ENCODE measurements around the gene FBXO36.

Gene FBXO36

GRCh38 chr2:230042195-230042594, 119.9 kb downstream of the FBXO36 start:
- Mint-ChIP-seq H3K27me3 (no peaks in the 10 kb centered on the region), H3K4me3 (no peak overlapping the region), H3K36me3 (ENCODE audit: low read depth) (no peaks in the 10 kb centered on the region), H3K9me3 (no peaks in the 10 kb centered on the region), H3K27ac (no peak overlapping the region), H3K4me1 (ENCODE audit: low read depth) (no peaks in the 10 kb centered on the region)

GRCh38 chr2:230043025-230043424, 120.7 kb downstream of the FBXO36 start:
- Mint-ChIP-seq H3K9me3 (no peaks in the 10 kb centered on the region), H3K4me3 (no peak overlapping the region), H3K27ac (peak overlapping the region; percentile 17), H3K4me1 (ENCODE audit: low read depth) (peaks cover under 1% of the 10 kb centered on the region), H3K36me3 (ENCODE audit: low read depth) (no peaks in the 10 kb centered on the region), H3K27me3 (no peaks in the 10 kb centered on the region)

GRCh38 chr2:230043461-230043860, 121.2 kb downstream of the FBXO36 start:
- Mint-ChIP-seq H3K4me3 (no peak overlapping the region), H3K9me3 (no peaks in the 10 kb centered on the region), H3K36me3 (ENCODE audit: low read depth) (no peaks in the 10 kb centered on the region), H3K27me3 (no peaks in the 10 kb centered on the region), H3K27ac (no peak overlapping the region), H3K4me1 (ENCODE audit: low read depth) (peaks cover 5% of the 10 kb centered on the region)

- Mint-ChIP-seq H3K27me3 (no peaks in the 10 kb centered on the region), H3K9me3 (no peaks in the 10 kb centered on the region), H3K4me1 (ENCODE audit: low read depth) (peaks cover 7% of the 10 kb centered on the region), H3K4me3 (no peak overlapping the region), H3K36me3 (ENCODE audit: low read depth) (no peaks in the 10 kb centered on the region), H3K27ac (no peak overlapping the region)
These were observed 124.2 kb downstream of the FBXO36 start for GRCh38 chr2:230046491-230046890.

- no peaks in the 10 kb centered on the region for H3K9me3 Mint-ChIP-seq
- no peaks in the 10 kb centered on the region for H3K27me3 Mint-ChIP-seq
- H3K36me3 Mint-ChIP-seq (ENCODE audit: low read depth) = no peaks in the 10 kb centered on the region
- H3K4me3 Mint-ChIP-seq = no peak overlapping the region
- no peak overlapping the region for H3K27ac Mint-ChIP-seq
- H3K4me1 Mint-ChIP-seq (ENCODE audit: low read depth) = peaks cover 17% of the 10 kb centered on the region
These were observed 125.8 kb downstream of the FBXO36 start for GRCh38 chr2:230048010-230048671.

GRCh38 chr2:230050136-230050535, 127.8 kb downstream of the FBXO36 start:
- H3K27ac Mint-ChIP-seq = no peak overlapping the region
- no peak overlapping the region for H3K4me3 Mint-ChIP-seq
- no peaks in the 10 kb centered on the region for H3K36me3 Mint-ChIP-seq (ENCODE audit: low read depth)
- no peaks in the 10 kb centered on the region for H3K9me3 Mint-ChIP-seq
- H3K4me1 Mint-ChIP-seq (ENCODE audit: low read depth) = peaks cover 32% of the 10 kb centered on the region
- no peaks in the 10 kb centered on the region for H3K27me3 Mint-ChIP-seq

- Mint-ChIP-seq H3K36me3 (ENCODE audit: low read depth) (no peaks in the 10 kb centered on the region), H3K27ac (peak overlapping the region; percentile 55), H3K27me3 (no peaks in the 10 kb centered on the region), H3K9me3 (no peaks in the 10 kb centered on the region), H3K4me3 (no peak overlapping the region), H3K4me1 (ENCODE audit: low read depth) (peaks cover 32% of the 10 kb centered on the region)
These were observed 130.0 kb downstream of the FBXO36 start for GRCh38 chr2:230052299-230052698.

- Mint-ChIP-seq H3K9me3 (no peaks in the 10 kb centered on the region), H3K4me1 (ENCODE audit: low read depth) (peaks cover 26% of the 10 kb centered on the region), H3K36me3 (ENCODE audit: low read depth) (peaks cover 4% of the 10 kb centered on the region), H3K27ac (peak overlapping the region; percentile 26), H3K27me3 (no peaks in the 10 kb centered on the region), H3K4me3 (no peak overlapping the region)
These were observed 131.6 kb downstream of the FBXO36 start for GRCh38 chr2:230053753-230054478.

GRCh38 chr2:230060672-230061293, 138.5 kb downstream of the FBXO36 start:
- peak overlapping the region; percentile 23 for H3K4me3 Mint-ChIP-seq
- no peaks in the 10 kb centered on the region for H3K9me3 Mint-ChIP-seq
- H3K27ac Mint-ChIP-seq = peak overlapping the region; percentile 69
- H3K27me3 Mint-ChIP-seq = peaks cover 4% of the 10 kb centered on the region
- peaks cover 12% of the 10 kb centered on the region for H3K4me1 Mint-ChIP-seq (ENCODE audit: low read depth)
- peaks cover 8% of the 10 kb centered on the region for H3K36me3 Mint-ChIP-seq (ENCODE audit: low read depth)
